Measurements from ENCODE around the gene CORO1A. TPM values are rescaled to one million over a fixed set of nuclear protein-coding genes. Genes with fewer than 3 reads are reported as not detected.

The CORO1A gene
- total RNA-seq, 3 donors from 2014 or later, result 24.4 to 30.9 (median 24.9) TPM

DNA sequence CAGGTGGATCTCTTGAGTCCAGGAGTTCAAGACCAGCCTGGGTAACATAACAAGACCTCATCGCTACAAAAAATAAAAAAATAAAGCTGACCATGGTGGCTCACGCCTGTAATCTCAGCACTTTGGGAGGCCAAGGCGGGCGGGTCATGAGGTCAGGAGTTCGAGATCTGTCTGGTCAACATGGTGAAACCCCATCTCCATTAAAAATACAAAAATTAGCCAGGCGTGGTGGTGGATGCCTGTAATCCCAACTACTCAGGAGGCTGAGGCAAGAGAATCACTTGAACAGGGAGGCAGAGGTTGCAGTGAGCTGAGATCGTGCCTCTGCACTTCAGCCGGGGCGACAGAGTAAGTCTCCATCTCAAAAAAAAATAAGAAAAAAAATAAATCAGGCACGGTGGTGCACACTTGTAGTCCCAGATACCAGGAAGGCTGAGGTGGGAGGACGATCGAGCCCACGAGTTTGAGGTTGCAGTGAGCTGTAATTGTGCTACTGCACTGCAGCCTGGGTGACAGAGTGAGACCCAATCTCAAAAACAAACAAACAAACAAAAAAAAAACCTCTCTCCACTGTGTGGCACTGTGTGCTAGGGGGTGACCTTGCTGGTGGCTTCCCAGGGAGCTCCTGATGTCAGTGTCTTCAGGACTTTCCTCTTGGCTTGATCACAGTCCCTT is 40.6 kb upstream of the CORO1A start:
- Histone ChIP-seq H3K27me3 (no peaks in the 10 kb centered on the region), H3K27ac (no peak overlapping the region), H3K4me1 (no peaks in the 10 kb centered on the region), H3K9me3 (no peaks in the 10 kb centered on the region), H3K4me3 (no peak overlapping the region), H3K36me3 (no peaks in the 10 kb centered on the region)
- DNase-seq (ENCODE audit: low spot score in 2 of 2), result no peak
- intact Hi-C loops (cut with DNase I; ENCODE audit: low total_unique reads), result no loop called here
- TF ChIP-seq POLR2A (IDR thresholded peaks at IDR 0.05) (no peak), POLR2AphosphoS5 (IDR thresholded peaks at IDR 0.05) (no peak), CTCF (IDR thresholded peaks at IDR 0.05) (no peak)

GRCh38 chr16:30143347-30143702 is 40.1 kb upstream of the CORO1A start:
- DNase-seq (ENCODE audit: low spot score in 2 of 2), result no peak
- H3K36me3 ChIP-seq, result no peaks in the 10 kb centered on the region
- H3K9me3 ChIP-seq, result no peaks in the 10 kb centered on the region
- H3K4me3 ChIP-seq, result no peak overlapping the region
- H3K4me1 ChIP-seq, result no peaks in the 10 kb centered on the region
- H3K27ac ChIP-seq, result no peak overlapping the region
- intact Hi-C loops (cut with DNase I; ENCODE audit: low total_unique reads), result no loop called here
- H3K27me3 ChIP-seq, result no peaks in the 10 kb centered on the region
- TF ChIP-seq POLR2A (IDR thresholded peaks at IDR 0.05) (no peak), CTCF (IDR thresholded peaks at IDR 0.05) (no peak), POLR2AphosphoS5 (IDR thresholded peaks at IDR 0.05) (no peak)

GRCh38 chr16:30144017-30144416 is 39.4 kb upstream of the CORO1A start:
- Histone ChIP-seq H3K4me1 (no peaks in the 10 kb centered on the region), H3K36me3 (no peaks in the 10 kb centered on the region), H3K9me3 (peaks cover 4% of the 10 kb centered on the region in 2 donors), H3K27ac (no peak overlapping the region), H3K27me3 (no peaks in the 10 kb centered on the region), H3K4me3 (no peak overlapping the region)
- intact Hi-C loops (cut with DNase I; ENCODE audit: low total_unique reads), result no loop called here
- no peak for DNase-seq (ENCODE audit: low spot score in 2 of 2)
- TF ChIP-seq CTCF (IDR thresholded peaks at IDR 0.05) (no peak), POLR2A (IDR thresholded peaks at IDR 0.05) (no peak), POLR2AphosphoS5 (IDR thresholded peaks at IDR 0.05) (no peak)

- TF ChIP-seq POLR2AphosphoS5 (IDR thresholded peaks at IDR 0.05) (no peak), CTCF (IDR thresholded peaks at IDR 0.05) (no peak), POLR2A (IDR thresholded peaks at IDR 0.05) (no peak)
- Histone ChIP-seq H3K27me3 (no peaks in the 10 kb centered on the region), H3K4me1 (no peaks in the 10 kb centered on the region), H3K27ac (no peak overlapping the region), H3K36me3 (no peaks in the 10 kb centered on the region), H3K9me3 (peaks cover 4 to 6% of the 10 kb centered on the region in 2 donors), H3K4me3 (no peak overlapping the region)
- no peak for DNase-seq (ENCODE audit: low spot score in 2 of 2)
- intact Hi-C loops (cut with DNase I; ENCODE audit: low total_unique reads), result no loop called here
Measured at GRCh38 chr16:30144917-30145316, 38.5 kb upstream of the CORO1A start.

DNA sequence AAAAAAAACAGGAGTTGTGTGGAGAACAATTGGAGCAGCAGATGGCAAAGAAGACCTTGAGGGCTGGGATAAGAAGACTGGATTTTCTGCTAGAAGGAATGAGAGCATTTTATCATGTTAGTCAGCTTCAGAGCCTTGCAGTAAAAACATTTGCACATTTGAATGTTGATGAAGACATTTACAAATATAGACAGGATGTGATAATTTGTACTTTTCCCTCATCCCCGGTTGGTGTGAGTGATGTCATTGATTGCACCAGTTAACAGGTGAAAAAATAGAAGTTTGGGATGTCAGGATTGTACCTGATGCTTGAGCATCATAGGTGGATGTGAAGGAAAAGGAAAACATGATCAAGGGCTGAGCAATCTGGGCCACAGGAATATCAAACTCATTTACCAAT is 37.7 kb upstream of the CORO1A start:
- peaks cover 4 to 6% of the 10 kb centered on the region in 2 donors for H3K9me3 ChIP-seq
- no peak for TF ChIP-seq CTCF (IDR thresholded peaks at IDR 0.05)
- TF ChIP-seq POLR2A (IDR thresholded peaks at IDR 0.05), result no peak
- no peaks in the 10 kb centered on the region for H3K36me3 ChIP-seq
- no peak overlapping the region for H3K4me3 ChIP-seq
- no peaks in the 10 kb centered on the region for H3K4me1 ChIP-seq
- no peak overlapping the region for H3K27ac ChIP-seq
- intact Hi-C loops (cut with DNase I; ENCODE audit: low total_unique reads), result no loop called here
- DNase-seq (ENCODE audit: low spot score in 2 of 2), result no peak
- H3K27me3 ChIP-seq, result no peaks in the 10 kb centered on the region
